ENCODE data around the gene SLC6A18. TPM values are rescaled to one million over a fixed set of nuclear protein-coding genes. Genes with fewer than 3 reads are reported as not detected.
A peak's percentile ranks its signal among the peaks of the same experiment; 100 is the strongest.

The SLC6A18 gene
- total RNA-seq, 4 donors from 2014 or later, result not detected

GRCh38 chr5:1246711-1247431 lies 21.7 kb downstream of the SLC6A18 start:
- no peaks in the 10 kb centered on the region for H3K27me3 ChIP-seq
- no peaks in the 10 kb centered on the region for H3K4me1 ChIP-seq
- 6 to 18% methylated on average over 27 to 41 of the region's 43 CpGs for WGBS, 2 donors
- intact Hi-C loops (cut with DNase I), result no loop called here
- TF ChIP-seq, protein P1, sequence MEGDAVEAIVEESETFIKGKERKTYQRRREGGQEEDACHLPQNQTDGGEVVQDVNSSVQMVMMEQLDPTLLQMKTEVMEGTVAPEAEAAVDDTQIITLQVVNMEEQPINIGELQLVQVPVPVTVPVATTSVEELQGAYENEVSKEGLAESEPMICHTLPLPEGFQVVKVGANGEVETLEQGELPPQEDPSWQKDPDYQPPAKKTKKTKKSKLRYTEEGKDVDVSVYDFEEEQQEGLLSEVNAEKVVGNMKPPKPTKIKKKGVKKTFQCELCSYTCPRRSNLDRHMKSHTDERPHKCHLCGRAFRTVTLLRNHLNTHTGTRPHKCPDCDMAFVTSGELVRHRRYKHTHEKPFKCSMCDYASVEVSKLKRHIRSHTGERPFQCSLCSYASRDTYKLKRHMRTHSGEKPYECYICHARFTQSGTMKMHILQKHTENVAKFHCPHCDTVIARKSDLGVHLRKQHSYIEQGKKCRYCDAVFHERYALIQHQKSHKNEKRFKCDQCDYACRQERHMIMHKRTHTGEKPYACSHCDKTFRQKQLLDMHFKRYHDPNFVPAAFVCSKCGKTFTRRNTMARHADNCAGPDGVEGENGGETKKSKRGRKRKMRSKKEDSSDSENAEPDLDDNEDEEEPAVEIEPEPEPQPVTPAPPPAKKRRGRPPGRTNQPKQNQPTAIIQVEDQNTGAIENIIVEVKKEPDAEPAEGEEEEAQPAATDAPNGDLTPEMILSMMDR (IDR thresholded peaks at IDR 0.05), result no peak
- no peak for TF ChIP-seq POLR2A (IDR thresholded peaks at IDR 0.05)
- H3K4me3 ChIP-seq (replicated peaks in 1 of 3), result no peak overlapping the region
- DNase-seq, result peak; percentile 44 to 68
- H3K36me3 ChIP-seq, result no peaks in the 10 kb centered on the region
- no peak overlapping the region for H3K27ac ChIP-seq
- no peaks in the 10 kb centered on the region for H3K9me3 ChIP-seq

DNA sequence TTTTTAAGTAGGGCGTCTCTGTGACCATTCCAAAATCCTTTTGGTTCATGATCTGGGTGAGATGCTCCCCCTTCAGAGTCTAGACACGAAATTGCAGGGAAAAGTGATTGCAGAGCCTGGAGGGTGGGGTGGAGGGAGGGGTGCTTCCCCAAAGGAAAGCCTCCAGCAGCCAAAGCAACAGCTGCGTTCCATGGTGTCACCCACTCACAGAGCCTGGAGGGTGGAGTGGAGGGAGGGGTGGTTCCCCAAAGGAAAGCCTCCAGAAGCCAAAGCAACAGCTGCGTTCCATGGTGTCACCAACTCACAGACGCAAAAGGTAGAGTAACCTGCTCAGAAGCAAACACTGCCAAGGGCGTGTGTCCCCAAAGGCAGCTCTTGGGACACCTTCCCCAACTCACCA lies 22.6 kb downstream of the SLC6A18 start:
- no peaks in the 10 kb centered on the region for H3K27me3 ChIP-seq
- no peak for TF ChIP-seq POLR2A (IDR thresholded peaks at IDR 0.05)
- TF ChIP-seq, protein P1 (IDR thresholded peaks at IDR 0.05), result no peak
- intact Hi-C loops (cut with DNase I), result no loop called here
- no peak overlapping the region for H3K4me3 ChIP-seq (replicated peaks in 1 of 3)
- H3K36me3 ChIP-seq, result no peaks in the 10 kb centered on the region
- H3K27ac ChIP-seq, result no peak overlapping the region
- WGBS, 2 donors, result 72 to 81% methylated on average over 4 to 6 of the region's 6 CpGs
- H3K4me1 ChIP-seq, result no peaks in the 10 kb centered on the region
- H3K9me3 ChIP-seq, result no peaks in the 10 kb centered on the region
- no peak for DNase-seq

DNA sequence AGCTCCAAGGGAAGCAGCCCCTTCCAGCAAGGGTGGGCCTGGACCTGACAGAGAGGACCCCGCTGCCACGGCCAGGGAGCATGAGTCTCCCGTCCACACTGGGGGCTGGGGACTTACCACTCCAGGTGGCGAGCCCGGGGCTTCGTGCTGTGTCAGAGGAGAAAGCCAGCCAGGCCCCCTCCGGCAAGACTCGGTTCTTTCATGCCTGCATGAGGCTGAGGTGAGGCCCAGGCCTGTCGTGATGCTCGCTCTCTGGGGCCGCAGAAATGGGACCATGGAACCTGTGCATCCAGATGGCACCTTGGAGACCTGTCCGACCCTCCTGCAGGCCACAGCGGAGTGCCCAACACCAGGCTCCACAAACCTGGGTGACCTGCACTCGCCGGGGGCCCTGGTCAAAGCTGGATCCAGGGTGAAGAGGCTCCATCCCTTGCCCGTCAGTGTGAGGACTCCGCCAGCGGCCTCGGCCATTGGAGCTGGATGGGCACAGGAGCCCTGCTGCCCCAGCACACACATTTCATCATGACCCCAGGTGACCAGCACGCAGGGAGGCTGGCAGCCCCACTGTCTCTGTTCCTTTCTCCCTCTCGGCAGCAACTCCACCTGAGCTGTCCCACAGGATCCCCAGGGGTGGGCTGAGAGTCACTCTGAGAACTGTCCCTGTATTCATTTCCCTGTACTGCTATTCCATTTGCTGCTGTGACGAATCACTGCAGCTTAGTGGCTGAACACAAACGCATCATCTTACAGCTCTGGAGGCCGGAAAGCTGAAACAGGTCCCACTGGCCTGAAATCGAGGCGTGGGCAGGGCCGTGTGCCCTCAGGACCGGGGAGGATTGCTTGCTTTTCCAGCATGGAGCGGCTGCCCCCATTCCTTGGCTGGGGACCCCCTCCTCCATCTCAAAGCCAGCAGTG lies 24.4 kb downstream of the SLC6A18 start:
- intact Hi-C loops (cut with DNase I), result no loop called here
- DNase-seq, result no peak
- no peak overlapping the region for H3K27ac ChIP-seq
- TF ChIP-seq POLR2A (IDR thresholded peaks at IDR 0.05), result no peak
- TF ChIP-seq, protein P1 (IDR thresholded peaks at IDR 0.05), result no peak
- no peaks in the 10 kb centered on the region for H3K4me1 ChIP-seq
- no peak overlapping the region for H3K4me3 ChIP-seq (replicated peaks in 1 of 3)
- WGBS, 2 donors, result 62 to 71% methylated on average over 20 of the region's 29 CpGs
- H3K9me3 ChIP-seq, result no peaks in the 10 kb centered on the region
- no peaks in the 10 kb centered on the region for H3K27me3 ChIP-seq
- no peaks in the 10 kb centered on the region for H3K36me3 ChIP-seq

DNA sequence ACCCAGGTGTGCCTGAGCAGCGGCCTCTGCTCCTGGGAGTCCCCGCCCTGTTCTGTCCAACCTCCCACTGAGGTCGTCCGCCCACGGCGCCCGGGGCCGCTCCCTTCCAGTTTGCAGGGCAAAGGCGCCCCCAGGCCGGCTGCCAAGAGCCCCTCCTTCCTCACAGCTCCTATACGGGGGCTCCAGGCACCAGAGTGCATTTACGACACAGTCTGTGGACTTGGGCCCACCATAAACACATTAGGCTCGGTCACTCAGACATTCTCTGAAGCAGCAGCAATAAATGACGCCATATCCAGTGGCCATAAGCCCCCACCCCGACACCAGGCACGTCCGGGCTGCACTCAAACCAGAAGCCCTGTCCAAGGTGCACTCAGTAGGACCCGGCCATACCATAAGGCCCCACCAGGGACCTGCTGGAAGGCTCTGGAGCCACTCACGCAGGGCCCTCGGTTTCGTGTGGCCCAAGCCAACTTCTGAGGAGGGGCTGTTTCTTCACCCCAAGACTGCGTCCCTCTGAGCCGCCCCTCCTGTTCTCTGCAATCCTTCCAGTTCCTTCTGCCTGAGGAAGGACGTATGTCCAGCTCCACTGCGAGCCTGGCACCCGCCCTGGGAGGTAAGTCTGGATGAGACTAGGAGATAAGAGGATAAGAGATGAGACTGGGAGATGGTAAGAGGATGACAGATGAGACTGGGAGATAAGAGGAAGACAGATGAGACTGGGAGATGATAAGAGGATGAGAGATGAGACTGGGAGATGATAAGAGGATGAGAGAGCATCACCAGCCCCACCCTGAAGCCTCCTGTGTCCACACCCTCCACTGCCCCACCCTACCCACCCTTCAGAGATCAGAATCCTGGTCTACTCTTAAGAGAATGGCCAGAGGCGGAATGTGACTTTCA lies 26.7 kb downstream of the SLC6A18 start:
- 62 to 68% methylated on average over 17 to 25 of the region's 27 CpGs for WGBS, 2 donors
- H3K36me3 ChIP-seq, result no peaks in the 10 kb centered on the region
- intact Hi-C loops (cut with DNase I), result no loop called here
- no peaks in the 10 kb centered on the region for H3K27me3 ChIP-seq
- H3K27ac ChIP-seq, result no peak overlapping the region
- no peaks in the 10 kb centered on the region for H3K4me1 ChIP-seq
- no peaks in the 10 kb centered on the region for H3K9me3 ChIP-seq
- no peak for DNase-seq
- no peak for TF ChIP-seq POLR2A (IDR thresholded peaks at IDR 0.05)
- TF ChIP-seq, protein P1 (IDR thresholded peaks at IDR 0.05), result no peak
- H3K4me3 ChIP-seq (replicated peaks in 1 of 3), result no peak overlapping the region

All from thyroid gland (tissue), 4 donors.